Activated T-helper 1 cell treated with anti-CD3 and anti-CD28 coated beads, Interleukin-12 subunit alpha, Interleukin-12 subunit beta, Interleukin-2, Interleukin-4 antibody, amounts not matched to agents 30 ng/mL and 10 ng/mL and 1 ng/mL, durations not matched to agents 14 hours and 24 hours and 36 hours (primary cell): ENCODE data around the gene KCNJ6. TPM values are rescaled to one million over a fixed set of nuclear protein-coding genes. Genes with fewer than 3 reads are reported as not detected.

Source experiments
- DNase-seq: peaks from one replicate; pipeline ENCODE4 v3.0.0; 2021; ENCODE audit warnings: low spot score
- H3K27ac Mint-ChIP-seq: one replicate; pipeline ENCODE4 v1.8.0; 2021; ENCODE audit warnings: mild to moderate bottlenecking, mixed read lengths
- H3K27me3 Mint-ChIP-seq: one replicate; pipeline ENCODE4 v1.8.0; 2022; ENCODE audit warnings: mild to moderate bottlenecking, moderate library complexity, mixed read lengths; ENCODE audit not compliant: insufficient read depth
- H3K36me3 Mint-ChIP-seq: one replicate; pipeline ENCODE4 v1.8.0; 2021; ENCODE audit warnings: low read depth, mixed read lengths
- H3K4me1 Mint-ChIP-seq: one replicate; pipeline ENCODE4 v1.8.0; 2021; ENCODE audit warnings: low read depth, mixed read lengths
- H3K4me3 Mint-ChIP-seq: one replicate; pipeline ENCODE4 v1.8.0; 2021; ENCODE audit warnings: mild to moderate bottlenecking, moderate library complexity, mixed read lengths
- H3K9me3 Mint-ChIP-seq: one replicate; pipeline ENCODE4 v1.8.0; 2021; ENCODE audit warnings: mixed read lengths
- intact Hi-C: fragments of 100-400 bp; cut with micrococcal nuclease; formaldehyde crosslinking; loops from one replicate; pipeline ENCODE4 v1.15.1; 2024
- total RNA-seq: library from RNA; stranded (reverse); gene quantifications from 2 replicates; pipeline ENCODE4 v1.2.3, GENCODE V29; 2022

Gene KCNJ6
- total RNA-seq, 1 donor from 2014 or later = not detected

GRCh38 chr21:37793660-37794059 is 122.6 kb downstream of the KCNJ6 start:
- no peaks in the 10 kb centered on the region for H3K36me3 Mint-ChIP-seq
- no peak overlapping the region for H3K27ac Mint-ChIP-seq
- H3K27me3 Mint-ChIP-seq = no peaks in the 10 kb centered on the region
- H3K9me3 Mint-ChIP-seq = no peaks in the 10 kb centered on the region
- no peak for DNase-seq
- intact Hi-C loops = no loop called here
- no peaks in the 10 kb centered on the region for H3K4me1 Mint-ChIP-seq
- no peak overlapping the region for H3K4me3 Mint-ChIP-seq

- H3K27ac Mint-ChIP-seq = no peak overlapping the region
- H3K9me3 Mint-ChIP-seq = no peaks in the 10 kb centered on the region
- no peak for DNase-seq
- no peaks in the 10 kb centered on the region for H3K36me3 Mint-ChIP-seq
- H3K4me1 Mint-ChIP-seq = no peaks in the 10 kb centered on the region
- intact Hi-C loops = no loop called here
- H3K4me3 Mint-ChIP-seq = no peak overlapping the region
- H3K27me3 Mint-ChIP-seq = no peaks in the 10 kb centered on the region
Observed at GRCh38 chr21:37792046-37792445, 124.2 kb downstream of the KCNJ6 start.

- Mint-ChIP-seq H3K4me3 (no peak overlapping the region), H3K27me3 (no peaks in the 10 kb centered on the region), H3K9me3 (no peaks in the 10 kb centered on the region), H3K36me3 (no peaks in the 10 kb centered on the region), H3K4me1 (no peaks in the 10 kb centered on the region), H3K27ac (no peak overlapping the region)
- intact Hi-C loops = no loop called here
- no peak for DNase-seq
Observed at GRCh38 chr21:37790905-37791304, 125.4 kb downstream of the KCNJ6 start.

GRCh38 chr21:37788503-37788902 is 127.8 kb downstream of the KCNJ6 start:
- H3K4me1 Mint-ChIP-seq = no peaks in the 10 kb centered on the region
- no peaks in the 10 kb centered on the region for H3K27me3 Mint-ChIP-seq
- H3K27ac Mint-ChIP-seq = no peak overlapping the region
- DNase-seq = no peak
- H3K9me3 Mint-ChIP-seq = no peaks in the 10 kb centered on the region
- intact Hi-C loops = no loop called here
- no peak overlapping the region for H3K4me3 Mint-ChIP-seq
- H3K36me3 Mint-ChIP-seq = no peaks in the 10 kb centered on the region

GRCh38 chr21:37787456-37787855 is 128.8 kb downstream of the KCNJ6 start:
- H3K4me3 Mint-ChIP-seq = no peak overlapping the region
- intact Hi-C loops = no loop called here
- no peaks in the 10 kb centered on the region for H3K4me1 Mint-ChIP-seq
- no peak overlapping the region for H3K27ac Mint-ChIP-seq
- H3K36me3 Mint-ChIP-seq = no peaks in the 10 kb centered on the region
- DNase-seq = no peak
- no peaks in the 10 kb centered on the region for H3K9me3 Mint-ChIP-seq
- no peaks in the 10 kb centered on the region for H3K27me3 Mint-ChIP-seq

GRCh38 chr21:37784591-37785318 is 131.5 kb downstream of the KCNJ6 start:
- Mint-ChIP-seq H3K4me3 (no peak overlapping the region), H3K36me3 (no peaks in the 10 kb centered on the region), H3K4me1 (no peaks in the 10 kb centered on the region), H3K27me3 (no peaks in the 10 kb centered on the region), H3K9me3 (peaks cover 3% of the 10 kb centered on the region), H3K27ac (no peak overlapping the region)
- no peak for DNase-seq
- intact Hi-C loops = no loop called here

- Mint-ChIP-seq H3K9me3 (peaks cover 3% of the 10 kb centered on the region), H3K4me1 (no peaks in the 10 kb centered on the region), H3K27ac (no peak overlapping the region), H3K36me3 (no peaks in the 10 kb centered on the region), H3K27me3 (peaks cover 3% of the 10 kb centered on the region), H3K4me3 (no peak overlapping the region)
- no peak for DNase-seq
- intact Hi-C loops = no loop called here
Observed at GRCh38 chr21:37783016-37783415, 133.2 kb downstream of the KCNJ6 start.

GRCh38 chr21:37780991-37781983 is 135.0 kb downstream of the KCNJ6 start:
- no peak overlapping the region for H3K27ac Mint-ChIP-seq
- H3K4me3 Mint-ChIP-seq = no peak overlapping the region
- peaks cover 3% of the 10 kb centered on the region for H3K27me3 Mint-ChIP-seq
- H3K36me3 Mint-ChIP-seq = no peaks in the 10 kb centered on the region
- DNase-seq = no peak
- no peaks in the 10 kb centered on the region for H3K4me1 Mint-ChIP-seq
- H3K9me3 Mint-ChIP-seq = peaks cover 3% of the 10 kb centered on the region
- intact Hi-C loops = no loop called here

- H3K4me1 Mint-ChIP-seq = no peaks in the 10 kb centered on the region
- H3K36me3 Mint-ChIP-seq = no peaks in the 10 kb centered on the region
- no peak overlapping the region for H3K27ac Mint-ChIP-seq
- H3K4me3 Mint-ChIP-seq = no peak overlapping the region
- DNase-seq = no peak
- no peaks in the 10 kb centered on the region for H3K27me3 Mint-ChIP-seq
- H3K9me3 Mint-ChIP-seq = no peaks in the 10 kb centered on the region
- intact Hi-C loops = no loop called here
Observed at GRCh38 chr21:37771181-37771580, 145.1 kb downstream of the KCNJ6 start.

GRCh38 chr21:37770461-37770860 is 145.8 kb downstream of the KCNJ6 start:
- H3K9me3 Mint-ChIP-seq = no peaks in the 10 kb centered on the region
- intact Hi-C loops = no loop called here

GRCh38 chr21:37769656-37770055 is 146.6 kb downstream of the KCNJ6 start:
- DNase-seq = no peak
- H3K27ac Mint-ChIP-seq = no peak overlapping the region
- intact Hi-C loops = no loop called here
- no peaks in the 10 kb centered on the region for H3K27me3 Mint-ChIP-seq
- no peaks in the 10 kb centered on the region for H3K4me1 Mint-ChIP-seq
- no peaks in the 10 kb centered on the region for H3K36me3 Mint-ChIP-seq
- H3K4me3 Mint-ChIP-seq = no peak overlapping the region
- no peaks in the 10 kb centered on the region for H3K9me3 Mint-ChIP-seq

More at GRCh38 chr21:37770461-37770860, 145.8 kb downstream of the KCNJ6 start:
- Mint-ChIP-seq H3K27ac (no peak overlapping the region), H3K36me3 (no peaks in the 10 kb centered on the region), H3K4me1 (no peaks in the 10 kb centered on the region), H3K27me3 (no peaks in the 10 kb centered on the region), H3K4me3 (no peak overlapping the region)
- no peak for DNase-seq

- Mint-ChIP-seq H3K4me1 (no peaks in the 10 kb centered on the region), H3K27me3 (no peaks in the 10 kb centered on the region), H3K27ac (no peak overlapping the region), H3K9me3 (no peaks in the 10 kb centered on the region), H3K36me3 (no peaks in the 10 kb centered on the region), H3K4me3 (no peak overlapping the region)
- intact Hi-C loops = no loop called here
- no peak for DNase-seq
Observed at GRCh38 chr21:37767984-37768383, 148.3 kb downstream of the KCNJ6 start.

- Mint-ChIP-seq H3K9me3 (no peaks in the 10 kb centered on the region), H3K4me3 (no peak overlapping the region), H3K36me3 (no peaks in the 10 kb centered on the region), H3K27ac (no peak overlapping the region), H3K4me1 (no peaks in the 10 kb centered on the region), H3K27me3 (no peaks in the 10 kb centered on the region)
- intact Hi-C loops = no loop called here
- DNase-seq = no peak
Observed at GRCh38 chr21:37766129-37766528, 150.1 kb downstream of the KCNJ6 start.
